ENCODE data around the gene STAC3. TPM values are rescaled to one million over a fixed set of nuclear protein-coding genes. Genes with fewer than 3 reads are reported as not detected.

The STAC3 gene
- total and polyA plus RNA-seq, 9 of the 15 experiments (the other 6 are each of a cell fraction or from before 2014, with no cell fraction given) = 0.45 to 6.4 (median 3.3) TPM

DNA sequence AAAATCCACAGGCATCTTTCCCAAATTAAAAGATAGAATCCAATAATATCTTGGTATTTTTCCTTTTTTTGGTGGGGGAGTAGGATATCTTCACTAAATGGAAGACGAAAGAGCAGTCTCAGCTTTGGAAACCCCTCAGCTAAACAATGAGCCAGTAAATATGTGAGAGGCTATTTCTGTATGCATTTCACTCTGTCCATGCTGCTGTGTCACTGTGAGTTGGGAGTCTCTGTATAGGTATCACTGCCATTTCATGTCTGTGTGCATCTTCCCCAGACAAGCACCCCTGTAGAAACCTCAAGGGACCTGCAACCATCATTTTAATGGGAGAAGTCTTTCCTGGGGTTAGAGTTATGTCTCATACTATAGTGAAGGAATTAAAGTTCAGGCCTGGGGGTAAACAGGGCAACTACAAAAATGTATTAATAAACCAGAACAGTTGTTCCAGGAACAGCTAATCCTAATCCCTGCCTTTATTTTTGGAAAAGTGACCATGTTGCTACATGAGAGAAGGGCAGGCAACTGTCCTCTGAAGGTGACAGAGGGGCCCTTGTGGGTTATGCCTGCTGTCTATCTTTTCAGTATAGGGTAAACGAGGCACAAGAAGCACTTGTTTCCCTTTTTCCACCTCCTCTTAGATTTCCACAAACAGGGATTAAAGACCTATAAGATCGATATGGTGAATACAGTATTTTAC is 11.3 kb upstream of the STAC3 start (continued):
- TF ChIP-seq, protein P1, sequence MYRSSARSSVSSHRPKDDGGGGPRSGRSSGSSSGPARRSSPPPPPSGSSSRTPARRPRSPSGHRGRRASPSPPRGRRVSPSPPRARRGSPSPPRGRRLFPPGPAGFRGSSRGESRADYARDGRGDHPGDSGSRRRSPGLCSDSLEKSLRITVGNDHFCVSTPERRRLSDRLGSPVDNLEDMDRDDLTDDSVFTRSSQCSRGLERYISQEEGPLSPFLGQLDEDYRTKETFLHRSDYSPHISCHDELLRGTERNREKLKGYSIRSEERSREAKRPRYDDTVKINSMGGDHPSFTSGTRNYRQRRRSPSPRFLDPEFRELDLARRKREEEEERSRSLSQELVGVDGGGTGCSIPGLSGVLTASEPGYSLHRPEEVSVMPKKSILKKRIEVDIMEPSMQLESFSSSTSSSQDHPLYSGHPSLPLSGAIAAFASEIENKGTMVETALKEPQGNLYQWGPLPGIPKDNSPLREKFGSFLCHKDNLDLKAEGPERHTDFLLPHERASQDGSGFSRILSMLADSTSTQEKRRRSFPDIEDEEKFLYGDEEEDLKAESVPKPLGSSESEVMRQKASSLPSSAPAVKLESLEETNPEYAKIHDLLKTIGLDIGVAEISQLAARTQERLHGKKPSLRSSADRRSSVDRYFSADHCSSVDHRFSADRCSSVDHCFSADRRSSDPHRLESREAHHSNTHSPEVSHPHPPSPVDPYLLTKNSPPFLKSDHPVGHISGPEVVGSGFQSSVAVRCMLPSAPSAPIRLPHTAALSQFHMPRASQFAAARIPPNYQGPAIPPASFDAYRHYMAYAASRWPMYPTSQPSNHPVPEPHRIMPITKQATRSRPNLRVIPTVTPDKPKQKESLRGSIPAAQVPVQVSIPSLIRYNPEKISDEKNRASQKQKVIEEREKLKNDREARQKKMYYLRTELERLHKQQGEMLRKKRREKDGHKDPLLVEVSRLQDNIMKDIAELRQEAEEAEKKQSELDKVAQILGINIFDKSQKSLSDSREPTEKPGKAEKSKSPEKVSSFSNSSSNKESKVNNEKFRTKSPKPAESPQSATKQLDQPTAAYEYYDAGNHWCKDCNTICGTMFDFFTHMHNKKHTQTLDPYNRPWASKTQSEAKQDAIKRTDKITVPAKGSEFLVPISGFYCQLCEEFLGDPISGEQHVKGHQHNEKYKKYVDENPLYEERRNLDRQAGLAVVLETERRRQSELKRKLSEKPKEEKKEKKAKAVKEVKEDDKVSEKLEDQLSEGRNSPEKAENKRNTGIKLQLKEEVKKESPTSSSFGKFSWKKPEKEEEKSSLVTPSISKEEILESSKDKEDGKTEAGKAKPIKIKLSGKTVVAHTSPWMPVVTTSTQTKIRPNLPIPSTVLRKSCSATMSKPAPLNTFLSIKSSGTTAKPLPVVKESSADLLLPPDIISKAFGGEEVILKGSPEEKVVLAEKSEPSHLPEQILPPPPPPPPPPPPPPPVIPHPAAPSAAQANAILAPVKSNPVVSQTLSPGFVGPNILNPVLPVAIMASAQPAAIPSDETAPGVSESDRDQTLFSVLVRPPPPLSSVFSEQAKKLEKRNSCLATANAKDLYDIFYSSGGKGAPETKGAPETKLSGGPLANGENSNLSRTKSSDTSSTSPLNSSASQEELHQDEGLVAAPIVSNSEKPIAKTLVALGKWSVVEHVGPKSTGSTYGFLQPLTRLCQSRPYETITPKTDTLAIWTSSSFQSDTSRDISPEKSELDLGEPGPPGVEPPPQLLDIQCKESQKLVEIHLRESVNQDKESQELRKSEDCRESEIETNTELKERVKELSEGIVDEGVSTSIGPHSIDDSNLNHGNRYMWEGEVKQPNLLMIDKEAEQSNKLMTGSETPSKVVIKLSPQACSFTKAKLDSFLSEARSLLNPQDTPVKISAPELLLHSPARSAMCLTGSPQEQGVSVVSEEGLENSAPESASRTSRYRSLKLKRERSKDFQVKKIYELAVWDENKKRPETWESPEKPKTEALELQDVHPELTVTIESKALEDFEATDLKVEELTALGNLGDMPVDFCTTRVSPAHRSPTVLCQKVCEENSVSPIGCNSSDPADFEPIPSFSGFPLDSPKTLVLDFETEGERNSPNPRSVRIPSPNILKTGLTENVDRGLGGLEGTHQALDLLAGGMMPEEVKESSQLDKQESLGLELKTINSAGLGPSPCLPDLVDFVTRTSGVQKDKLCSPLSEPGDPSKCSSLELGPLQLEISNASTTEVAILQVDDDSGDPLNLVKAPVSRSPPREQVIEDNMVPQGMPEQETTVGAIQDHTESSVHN (IDR thresholded peaks at IDR 0.05; ENCODE audit: borderline replicate concordance in 1 of 2, low read depth in 1 of 2) = no peak
- TF ChIP-seq, protein P2, sequence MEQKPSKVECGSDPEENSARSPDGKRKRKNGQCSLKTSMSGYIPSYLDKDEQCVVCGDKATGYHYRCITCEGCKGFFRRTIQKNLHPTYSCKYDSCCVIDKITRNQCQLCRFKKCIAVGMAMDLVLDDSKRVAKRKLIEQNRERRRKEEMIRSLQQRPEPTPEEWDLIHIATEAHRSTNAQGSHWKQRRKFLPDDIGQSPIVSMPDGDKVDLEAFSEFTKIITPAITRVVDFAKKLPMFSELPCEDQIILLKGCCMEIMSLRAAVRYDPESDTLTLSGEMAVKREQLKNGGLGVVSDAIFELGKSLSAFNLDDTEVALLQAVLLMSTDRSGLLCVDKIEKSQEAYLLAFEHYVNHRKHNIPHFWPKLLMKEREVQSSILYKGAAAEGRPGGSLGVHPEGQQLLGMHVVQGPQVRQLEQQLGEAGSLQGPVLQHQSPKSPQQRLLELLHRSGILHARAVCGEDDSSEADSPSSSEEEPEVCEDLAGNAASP (IDR thresholded peaks at IDR 0.05) = no peak
- TF ChIP-seq ELF2 (CRISPR knock-in tag; IDR thresholded peaks at IDR 0.05) = no peak
- TF ChIP-seq PCBP1 (IDR thresholded peaks at IDR 0.05; ENCODE audit: low read depth, low read length, poor library complexity, severe bottlenecking) = no peak
- TF ChIP-seq SAP30 (IDR thresholded peaks at IDR 0.05; ENCODE audit: borderline replicate concordance, insufficient read depth, low read depth, low read length, poor library complexity, severe bottlenecking) = no peak
- TF ChIP-seq, protein P3, sequence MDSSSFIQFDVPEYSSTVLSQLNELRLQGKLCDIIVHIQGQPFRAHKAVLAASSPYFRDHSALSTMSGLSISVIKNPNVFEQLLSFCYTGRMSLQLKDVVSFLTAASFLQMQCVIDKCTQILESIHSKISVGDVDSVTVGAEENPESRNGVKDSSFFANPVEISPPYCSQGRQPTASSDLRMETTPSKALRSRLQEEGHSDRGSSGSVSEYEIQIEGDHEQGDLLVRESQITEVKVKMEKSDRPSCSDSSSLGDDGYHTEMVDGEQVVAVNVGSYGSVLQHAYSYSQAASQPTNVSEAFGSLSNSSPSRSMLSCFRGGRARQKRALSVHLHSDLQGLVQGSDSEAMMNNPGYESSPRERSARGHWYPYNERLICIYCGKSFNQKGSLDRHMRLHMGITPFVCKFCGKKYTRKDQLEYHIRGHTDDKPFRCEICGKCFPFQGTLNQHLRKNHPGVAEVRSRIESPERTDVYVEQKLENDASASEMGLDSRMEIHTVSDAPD (CRISPR knock-in tag; IDR thresholded peaks at IDR 0.05) = no peak
- TF ChIP-seq SREBF1 (IDR thresholded peaks at IDR 0.05; ENCODE audit: borderline replicate concordance, low read depth, low read length) = no peak
- no peak for TF ChIP-seq PHB (CRISPR knock-in tag; IDR thresholded peaks at IDR 0.05)
